Smooth muscle cell (in vitro differentiated cells): ENCODE data around the gene LHFPL3. TPM values are rescaled to one million over a fixed set of nuclear protein-coding genes. Genes with fewer than 3 reads are reported as not detected.

ENCODE experiments used
- DNase-seq: peaks from one replicate; lab custom pipeline; 2025; ENCODE audit not compliant: unreplicated experiment; lab: John Stamatoyannopoulos, UW
- H2AFZ ChIP-seq: fragments of 200-600 bp; sonication (generic); 2 replicates; pipeline ENCODE4 v1.6.0; 2016; ENCODE audit warnings: antibody characterized with exemption, low read depth, mild to moderate bottlenecking
- H3F3A ChIP-seq: fragments of 200-600 bp; sonication (generic); 2 replicates; pipeline ENCODE4 v1.6.0; 2017; ENCODE audit warnings: antibody characterized with exemption, low read depth
- H3K27ac ChIP-seq: fragments of 200-600 bp; sonication (generic); 2 replicates; pipeline ENCODE4 v1.5.1; 2016; ENCODE audit warnings: low read depth, mild to moderate bottlenecking
- H3K27me3 ChIP-seq: fragments of 200-600 bp; sonication (generic); 2 replicates; pipeline ENCODE4 v1.6.1; 2016; ENCODE audit warnings: low read depth, mild to moderate bottlenecking
- H3K36me3 ChIP-seq: fragments of 200-600 bp; sonication (generic); 2 replicates; pipeline ENCODE4 v1.5.1; 2016; ENCODE audit warnings: low read depth
- H3K4me1 ChIP-seq: fragments of 200-600 bp; sonication (generic); 2 replicates; pipeline ENCODE4 v1.5.1; 2016; ENCODE audit warnings: low read depth
- H3K4me2 ChIP-seq: fragments of 200-600 bp; sonication (generic); 2 replicates; pipeline ENCODE4 v1.6.0; 2016; ENCODE audit warnings: mild to moderate bottlenecking
- H3K4me3 ChIP-seq: fragments of 200-600 bp; sonication (generic); 2 replicates; pipeline ENCODE4 v1.5.1; 2016; ENCODE audit warnings: mild to moderate bottlenecking
- H3K79me2 ChIP-seq: fragments of 200-600 bp; sonication (generic); 2 replicates; pipeline ENCODE4 v1.6.0; 2016; ENCODE audit warnings: low read depth, mild to moderate bottlenecking
- H3K9ac ChIP-seq: fragments of 200-600 bp; sonication (generic); 2 replicates; pipeline ENCODE4 v1.6.0; 2016; ENCODE audit warnings: low read depth
- H3K9me3 ChIP-seq: fragments of 200-600 bp; sonication (generic); replicated peaks from 2 replicates; pipeline ENCODE4 v1.5.1; 2016; ENCODE audit warnings: low read depth
- H4K20me1 ChIP-seq: fragments of 200-600 bp; sonication (generic); 2 replicates; pipeline ENCODE4 v1.6.0; 2016; ENCODE audit warnings: low read depth
- WGBS: methylation state at CpG from one replicate; pipeline ENCODE4 v1.1.7; 2016; ENCODE audit warnings: low lambda C conversion rate; 5-methylcytosine and 5-hydroxymethylcytosine counted together
- polyA plus RNA-seq: library from polyadenylated mRNA; unstranded; fragments of >200 nt; fragmentation: Nextera tagmentation; extraction: Ambion mirVana; gene quantifications from 2 replicates; pipeline ENCODE4 v1.2.1, GENCODE V29; 2016
- total RNA-seq: library from RNA; depleted of rRNA; stranded (reverse); fragments of >200 nt; gene quantifications from 2 replicates; pipeline ENCODE4 v1.2.3, GENCODE V29; 2014
- TF ChIP-seq, protein P1 (sequence below): fragments of 200-600 bp; sonication (generic); IDR thresholded peaks from 2 replicates; pipeline ENCODE4 v1.5.1; 2017; ENCODE audit warnings: borderline replicate concordance, mild to moderate bottlenecking, antibody characterized with exemption; ENCODE audit not compliant: insufficient read depth, poor library complexity, severe bottlenecking

LHFPL3 gene
- total and polyA plus RNA-seq, 2 experiments from 2014 or later: not detected

DNA sequence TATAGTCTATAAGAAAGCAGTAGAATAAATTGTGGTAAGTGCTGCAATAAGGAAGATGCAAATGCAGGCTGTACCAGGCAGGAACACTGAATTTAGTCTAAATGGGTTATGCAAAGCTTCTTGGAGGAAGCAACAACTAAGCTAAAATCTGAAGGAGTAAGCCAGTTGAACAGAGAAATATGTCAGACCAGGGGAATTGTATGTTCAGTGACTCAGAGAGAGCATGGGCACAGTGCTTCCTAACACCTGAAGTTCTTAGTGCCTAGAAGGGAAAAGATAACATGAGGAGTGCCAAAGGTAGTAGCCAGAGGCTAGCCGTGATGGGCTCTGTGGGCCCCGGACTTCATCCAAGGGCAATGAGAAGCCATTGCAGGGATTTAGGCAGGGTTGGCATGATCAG is 481.5 kb downstream of the LHFPL3 start:
- H3K79me2 ChIP-seq: no peaks in the 10 kb centered on the region
- 83% methylated on average over 2 of the region's 2 CpGs for WGBS
- DNase-seq: no peak
- TF ChIP-seq, protein P1, sequence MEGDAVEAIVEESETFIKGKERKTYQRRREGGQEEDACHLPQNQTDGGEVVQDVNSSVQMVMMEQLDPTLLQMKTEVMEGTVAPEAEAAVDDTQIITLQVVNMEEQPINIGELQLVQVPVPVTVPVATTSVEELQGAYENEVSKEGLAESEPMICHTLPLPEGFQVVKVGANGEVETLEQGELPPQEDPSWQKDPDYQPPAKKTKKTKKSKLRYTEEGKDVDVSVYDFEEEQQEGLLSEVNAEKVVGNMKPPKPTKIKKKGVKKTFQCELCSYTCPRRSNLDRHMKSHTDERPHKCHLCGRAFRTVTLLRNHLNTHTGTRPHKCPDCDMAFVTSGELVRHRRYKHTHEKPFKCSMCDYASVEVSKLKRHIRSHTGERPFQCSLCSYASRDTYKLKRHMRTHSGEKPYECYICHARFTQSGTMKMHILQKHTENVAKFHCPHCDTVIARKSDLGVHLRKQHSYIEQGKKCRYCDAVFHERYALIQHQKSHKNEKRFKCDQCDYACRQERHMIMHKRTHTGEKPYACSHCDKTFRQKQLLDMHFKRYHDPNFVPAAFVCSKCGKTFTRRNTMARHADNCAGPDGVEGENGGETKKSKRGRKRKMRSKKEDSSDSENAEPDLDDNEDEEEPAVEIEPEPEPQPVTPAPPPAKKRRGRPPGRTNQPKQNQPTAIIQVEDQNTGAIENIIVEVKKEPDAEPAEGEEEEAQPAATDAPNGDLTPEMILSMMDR: no peak
- no peaks in the 10 kb centered on the region for H3K36me3 ChIP-seq
- H3K27me3 ChIP-seq: no peaks in the 10 kb centered on the region
- H3K27ac ChIP-seq: no peak overlapping the region
- no peaks in the 10 kb centered on the region for H3K9me3 ChIP-seq
- no peak overlapping the region for H3K4me2 ChIP-seq
- no peak overlapping the region for H3K4me3 ChIP-seq
- H4K20me1 ChIP-seq: no peaks in the 10 kb centered on the region
- H3K9ac ChIP-seq: no peak overlapping the region
- H3F3A ChIP-seq: no peaks in the 10 kb centered on the region
- H3K4me1 ChIP-seq: no peaks in the 10 kb centered on the region
- no peak overlapping the region for H2AFZ ChIP-seq

DNA sequence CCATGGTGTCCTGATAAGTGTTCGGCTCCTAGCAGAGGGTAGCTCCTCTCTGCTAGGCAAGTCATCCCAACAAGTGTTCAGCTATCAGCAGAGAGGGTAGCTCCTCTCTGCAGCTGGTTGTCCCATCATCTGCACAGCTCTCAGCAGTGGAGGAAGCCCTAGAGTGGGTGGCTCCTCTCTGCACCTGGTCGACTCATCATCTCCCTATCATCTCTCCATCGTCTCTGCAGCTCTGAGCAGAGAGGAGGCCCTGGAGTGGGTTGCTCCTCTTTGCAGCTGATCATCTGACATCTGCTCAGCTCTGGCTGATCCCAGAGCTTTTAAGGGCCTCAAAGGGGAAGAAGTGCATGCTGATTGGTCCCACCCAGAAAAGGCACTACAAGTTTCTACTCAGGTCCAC is 485.7 kb downstream of the LHFPL3 start:
- Histone ChIP-seq H3K9ac (no peak overlapping the region), H3K79me2 (no peaks in the 10 kb centered on the region), H4K20me1 (no peaks in the 10 kb centered on the region), H3K9me3 (no peaks in the 10 kb centered on the region), H3K4me2 (no peak overlapping the region), H3F3A (no peaks in the 10 kb centered on the region), H3K27ac (no peak overlapping the region), H3K36me3 (no peaks in the 10 kb centered on the region), H3K4me1 (no peaks in the 10 kb centered on the region), H3K27me3 (no peaks in the 10 kb centered on the region), H3K4me3 (no peak overlapping the region), H2AFZ (no peak overlapping the region)
- TF ChIP-seq, protein P1: no peak
- WGBS: 94% methylated on average over 3 of the region's 3 CpGs
- no peak for DNase-seq

DNA sequence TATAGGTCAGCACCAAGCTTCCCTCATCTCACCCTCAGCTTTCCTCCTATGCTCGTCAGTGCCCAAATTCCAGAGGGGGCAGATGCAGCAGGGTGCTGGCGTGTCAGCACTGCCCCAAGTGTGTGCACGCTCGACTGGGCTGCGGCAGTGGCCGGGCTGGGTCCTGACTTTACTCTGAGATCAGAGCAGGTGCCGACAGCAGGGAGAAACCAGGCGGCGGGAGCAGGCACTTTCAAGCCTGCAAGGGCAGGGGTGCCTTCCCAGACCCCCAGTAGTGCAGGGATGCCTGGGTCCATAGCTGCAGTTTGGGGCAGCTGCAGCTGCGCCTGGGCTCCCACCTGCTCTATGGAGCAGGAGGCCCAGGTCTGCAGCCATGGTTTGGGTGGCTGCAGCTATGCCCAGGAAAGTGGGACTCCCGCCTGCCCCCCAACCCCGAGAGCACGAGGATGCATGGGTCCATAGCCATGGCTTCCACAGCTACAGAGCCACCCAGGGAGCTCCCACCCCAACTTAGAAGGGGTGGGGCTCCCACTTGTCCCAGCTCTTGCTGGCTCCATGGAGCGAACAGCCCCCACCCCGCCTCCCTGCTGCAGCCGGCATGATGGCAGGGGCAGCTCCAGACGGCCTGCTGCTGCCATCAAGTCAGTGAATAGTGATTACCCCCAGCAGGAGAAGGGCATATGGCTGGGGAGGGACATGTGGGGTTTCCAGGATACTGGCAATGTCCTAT is 486.4 kb downstream of the LHFPL3 start:
- TF ChIP-seq, protein P1: no peak
- no peaks in the 10 kb centered on the region for H3K9me3 ChIP-seq
- DNase-seq: no peak
- H3K36me3 ChIP-seq: no peaks in the 10 kb centered on the region
- H2AFZ ChIP-seq: no peak overlapping the region
- H3K9ac ChIP-seq: no peak overlapping the region
- H3K79me2 ChIP-seq: no peaks in the 10 kb centered on the region
- no peak overlapping the region for H3K4me2 ChIP-seq
- no peaks in the 10 kb centered on the region for H4K20me1 ChIP-seq
- H3K4me3 ChIP-seq: no peak overlapping the region
- no peaks in the 10 kb centered on the region for H3K27me3 ChIP-seq
- WGBS: 91% methylated on average over 17 of the region's 17 CpGs
- no peaks in the 10 kb centered on the region for H3K4me1 ChIP-seq
- H3F3A ChIP-seq: no peaks in the 10 kb centered on the region
- H3K27ac ChIP-seq: no peak overlapping the region

- Histone ChIP-seq H3K4me3 (no peak overlapping the region), H3K4me2 (no peak overlapping the region), H3K79me2 (no peaks in the 10 kb centered on the region), H3K36me3 (no peaks in the 10 kb centered on the region), H3K27ac (no peak overlapping the region), H3F3A (no peaks in the 10 kb centered on the region), H4K20me1 (no peaks in the 10 kb centered on the region), H3K27me3 (no peaks in the 10 kb centered on the region), H3K4me1 (no peaks in the 10 kb centered on the region), H3K9ac (no peak overlapping the region), H3K9me3 (no peaks in the 10 kb centered on the region), H2AFZ (no peak overlapping the region)
- TF ChIP-seq, protein P1: no peak
- no peak for DNase-seq
- 52% methylated on average over 2 of the region's 2 CpGs for WGBS
Measured at GRCh38 chr7:104816537-104816936, 488.1 kb downstream of the LHFPL3 start.
